HG03139 (cell line): Measurements from ENCODE around the gene RAD21L1.

Experiments used
- ATAC-seq: cut with Tn5 transposase; IDR thresholded peaks from one replicate; pipeline ENCODE4 v1.9.1; 2021; ENCODE audit not compliant: unreplicated experiment

The RAD21L1 gene

DNA sequence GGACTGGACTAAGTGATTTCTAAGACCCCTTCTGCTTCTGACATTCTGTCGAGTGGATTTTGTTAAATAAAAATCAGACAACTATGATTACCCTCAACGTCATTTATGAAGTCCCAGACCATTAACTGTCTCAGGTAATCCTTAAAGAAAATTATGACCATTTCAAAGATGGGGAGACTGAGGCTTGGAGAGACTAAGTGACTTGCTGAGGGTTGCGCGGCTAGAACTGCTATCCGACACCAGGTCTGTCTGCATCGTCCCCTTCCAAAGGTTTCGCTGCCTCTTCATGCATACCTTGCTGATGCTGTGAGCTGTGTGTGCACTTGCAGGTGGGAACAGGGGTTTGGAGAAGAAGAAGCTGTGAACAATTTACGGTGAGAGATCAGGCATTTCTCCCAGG lies 43.4 kb downstream of the RAD21L1 start:
- ATAC-seq, result no peak

DNA sequence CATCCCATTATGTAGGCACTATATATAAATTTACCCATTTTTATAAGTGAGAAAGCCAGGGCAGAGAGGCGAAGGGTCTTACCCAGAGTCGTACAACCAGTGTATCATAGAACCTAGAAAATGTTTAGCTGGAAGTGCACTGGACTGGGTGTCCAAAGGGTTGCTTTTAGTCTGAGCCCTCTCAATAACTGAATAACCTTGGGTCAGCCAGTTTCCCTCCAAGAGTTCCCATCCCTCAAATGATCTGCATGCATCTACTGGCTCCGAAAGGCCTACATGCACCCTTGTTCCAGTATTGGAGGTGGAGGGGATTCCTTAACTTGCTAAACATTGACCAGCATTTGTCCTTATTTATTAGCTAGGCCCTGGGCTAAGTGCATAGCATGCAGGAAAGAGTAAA lies 44.0 kb downstream of the RAD21L1 start:
- ATAC-seq, result no peak

DNA sequence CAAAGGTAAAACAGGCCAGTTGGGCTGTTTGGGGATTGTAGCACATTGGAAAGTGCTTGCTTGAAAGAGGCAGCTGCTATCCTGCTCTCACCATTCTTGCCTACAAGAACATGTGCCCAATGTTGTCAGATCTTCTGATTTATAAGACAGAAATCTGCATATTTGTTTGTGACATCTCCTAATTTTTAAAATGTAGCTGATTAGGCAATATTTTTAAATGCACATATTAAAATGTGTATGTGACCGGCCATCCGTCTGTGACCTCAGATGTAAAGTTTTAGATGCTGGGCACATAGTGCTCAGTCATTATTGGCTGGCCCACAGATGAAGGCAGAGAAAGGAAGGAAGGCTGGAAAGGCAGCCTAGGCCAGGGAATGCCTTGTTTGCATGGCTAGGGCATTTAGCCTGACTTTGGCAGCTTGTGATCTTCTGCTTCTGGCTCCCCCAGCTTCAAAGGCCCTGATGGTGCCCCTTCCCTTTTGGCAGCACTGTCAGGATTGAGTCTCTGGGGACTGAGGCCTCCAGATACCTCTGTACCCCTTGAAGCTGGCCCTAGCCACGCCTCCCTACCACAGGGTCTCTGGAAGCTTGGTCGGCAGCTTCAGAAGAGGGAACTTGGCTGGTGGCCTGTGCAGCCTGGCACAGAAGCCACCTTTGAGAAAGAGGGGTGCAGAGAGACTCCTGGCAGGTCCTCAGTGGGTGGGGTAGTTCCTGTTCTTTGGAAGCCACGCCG lies 46.7 kb downstream of the RAD21L1 start:
- no peak for ATAC-seq

DNA sequence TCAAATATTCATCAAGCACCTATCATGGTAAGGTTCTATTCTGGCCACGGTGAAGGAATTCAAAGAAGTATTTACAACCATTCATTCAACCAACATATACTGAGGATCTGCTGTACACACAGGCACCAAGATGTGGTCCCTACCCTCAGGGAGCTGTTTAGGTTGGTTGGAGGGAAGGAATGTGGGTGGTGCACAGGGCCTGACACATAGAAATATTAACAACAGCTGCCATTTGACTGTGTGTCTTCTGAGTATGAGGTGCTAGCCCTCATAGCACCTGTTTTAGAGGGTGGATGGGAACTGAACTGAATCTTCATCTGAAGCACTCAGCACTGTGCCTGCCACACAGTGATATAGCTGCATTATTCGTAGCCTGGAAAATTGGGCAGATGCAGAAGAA lies 47.5 kb downstream of the RAD21L1 start:
- ATAC-seq, result no peak

DNA sequence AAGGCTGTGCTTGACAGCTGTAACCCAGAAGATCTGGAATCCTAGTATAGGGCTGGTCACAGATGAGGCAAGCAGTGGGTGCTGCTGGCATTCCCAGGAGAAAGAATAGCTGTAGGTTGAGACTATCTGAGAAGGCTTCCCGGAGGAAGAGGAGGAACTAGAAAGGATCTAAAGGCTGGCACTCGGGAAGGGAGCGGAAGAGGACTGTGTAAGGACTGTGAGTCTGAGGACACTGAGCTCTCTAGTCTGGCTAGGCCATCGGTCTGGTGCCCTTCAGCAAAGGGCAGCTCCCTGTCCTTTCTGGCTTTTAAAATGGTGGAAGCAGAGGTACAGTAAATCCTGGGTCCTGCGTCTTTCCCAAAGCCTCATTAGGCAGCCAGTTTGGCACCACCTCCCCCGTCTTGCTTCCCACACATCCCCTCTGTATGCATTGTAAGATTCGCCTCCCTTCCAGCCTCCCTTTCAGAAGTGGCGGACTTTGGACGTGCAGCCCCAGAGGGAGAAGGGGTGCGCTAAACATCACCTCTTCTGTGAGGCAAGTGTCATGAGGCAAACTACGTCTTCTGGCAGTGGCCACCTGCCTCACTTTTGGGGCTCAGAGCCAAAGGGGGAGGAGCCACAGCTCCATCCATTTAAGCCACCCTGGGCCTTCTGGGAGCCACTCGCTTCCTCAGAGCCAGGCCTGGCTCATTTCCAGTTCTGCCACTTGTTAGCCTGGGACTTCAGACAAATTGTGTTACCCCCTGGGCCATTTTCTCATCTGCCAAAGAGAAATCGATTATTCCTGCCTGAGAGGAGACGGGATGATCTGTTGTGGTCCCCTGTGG lies 48.9 kb downstream of the RAD21L1 start:
- no peak for ATAC-seq

DNA sequence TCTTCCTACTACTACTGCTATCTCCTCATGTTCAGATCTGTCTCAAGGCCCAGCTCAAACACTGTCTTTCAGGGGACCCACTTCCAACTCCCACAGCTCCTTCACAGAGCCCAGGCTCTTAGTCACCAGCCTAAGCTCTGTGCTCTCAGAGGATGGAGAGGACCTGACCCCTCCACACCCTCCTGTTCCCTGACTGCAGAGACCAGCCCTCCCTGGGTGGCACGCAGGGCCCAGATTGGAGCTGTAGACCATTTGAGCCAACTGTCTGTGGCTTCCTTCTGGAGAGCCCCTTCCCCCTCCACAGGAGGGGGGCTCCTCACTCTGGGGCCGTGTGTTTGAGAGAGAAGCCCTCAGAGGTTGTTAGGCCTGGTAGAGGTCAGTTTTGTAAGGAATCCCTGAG lies 50.1 kb downstream of the RAD21L1 start:
- no peak for ATAC-seq

DNA sequence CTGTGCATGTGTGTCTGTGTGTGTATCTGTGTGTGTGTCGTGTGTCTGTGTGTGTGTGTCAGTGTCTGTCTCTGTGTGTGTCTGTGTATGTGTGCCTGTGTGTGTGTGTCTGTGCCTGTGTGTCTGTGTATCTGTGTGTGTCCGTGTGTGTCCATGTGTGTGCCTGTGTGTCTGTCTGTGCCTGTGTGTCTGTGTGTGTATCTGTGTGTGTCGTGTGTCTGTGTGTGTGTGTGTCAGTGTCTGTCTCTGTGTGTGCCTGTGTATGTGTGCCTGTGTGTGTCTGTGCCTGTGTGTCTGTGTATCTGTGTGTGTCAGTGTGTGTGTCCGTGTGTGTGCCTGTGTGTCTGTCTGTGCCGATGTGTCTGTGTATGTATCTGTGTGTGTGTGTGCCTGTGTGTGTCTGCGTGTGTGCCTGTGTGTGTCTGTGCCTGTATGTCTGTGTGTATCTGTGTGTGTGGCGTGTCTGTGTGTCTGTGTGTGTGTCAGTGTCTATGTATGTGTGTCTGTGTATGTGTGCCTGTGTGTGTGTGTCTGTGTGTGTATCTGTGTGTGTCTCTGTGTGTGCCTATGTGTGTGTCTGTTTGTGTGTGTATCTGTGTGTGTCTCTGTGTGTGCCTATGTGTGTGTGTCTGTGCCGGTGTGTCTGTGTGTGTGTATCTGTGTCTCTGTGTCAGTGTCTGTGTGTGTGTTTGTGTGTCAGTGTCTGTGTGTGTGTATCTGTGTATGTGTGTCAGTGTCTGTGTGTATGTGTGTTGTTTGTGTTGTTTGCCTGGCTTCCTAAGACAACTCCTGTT lies 51.9 kb downstream of the RAD21L1 start:
- no peak for ATAC-seq

DNA sequence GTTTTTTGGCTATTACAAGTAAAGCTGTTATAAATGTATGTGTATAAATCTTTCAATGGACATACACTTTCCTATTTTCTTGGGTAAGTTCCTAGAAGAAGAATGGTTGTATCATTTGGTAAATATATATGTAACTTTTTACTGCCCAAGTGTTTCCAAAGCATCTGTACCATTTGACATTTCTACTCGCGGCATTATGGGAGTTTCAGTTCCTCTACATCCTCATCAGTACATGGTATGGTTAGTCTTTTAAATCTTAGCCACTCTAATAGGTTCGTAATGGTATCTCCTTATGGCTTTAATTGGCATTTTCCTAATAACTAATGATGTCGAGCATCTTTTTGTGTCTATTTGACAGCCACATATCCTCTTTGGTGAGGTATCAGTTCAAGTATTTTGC lies 53.1 kb downstream of the RAD21L1 start:
- ATAC-seq, result no peak

DNA sequence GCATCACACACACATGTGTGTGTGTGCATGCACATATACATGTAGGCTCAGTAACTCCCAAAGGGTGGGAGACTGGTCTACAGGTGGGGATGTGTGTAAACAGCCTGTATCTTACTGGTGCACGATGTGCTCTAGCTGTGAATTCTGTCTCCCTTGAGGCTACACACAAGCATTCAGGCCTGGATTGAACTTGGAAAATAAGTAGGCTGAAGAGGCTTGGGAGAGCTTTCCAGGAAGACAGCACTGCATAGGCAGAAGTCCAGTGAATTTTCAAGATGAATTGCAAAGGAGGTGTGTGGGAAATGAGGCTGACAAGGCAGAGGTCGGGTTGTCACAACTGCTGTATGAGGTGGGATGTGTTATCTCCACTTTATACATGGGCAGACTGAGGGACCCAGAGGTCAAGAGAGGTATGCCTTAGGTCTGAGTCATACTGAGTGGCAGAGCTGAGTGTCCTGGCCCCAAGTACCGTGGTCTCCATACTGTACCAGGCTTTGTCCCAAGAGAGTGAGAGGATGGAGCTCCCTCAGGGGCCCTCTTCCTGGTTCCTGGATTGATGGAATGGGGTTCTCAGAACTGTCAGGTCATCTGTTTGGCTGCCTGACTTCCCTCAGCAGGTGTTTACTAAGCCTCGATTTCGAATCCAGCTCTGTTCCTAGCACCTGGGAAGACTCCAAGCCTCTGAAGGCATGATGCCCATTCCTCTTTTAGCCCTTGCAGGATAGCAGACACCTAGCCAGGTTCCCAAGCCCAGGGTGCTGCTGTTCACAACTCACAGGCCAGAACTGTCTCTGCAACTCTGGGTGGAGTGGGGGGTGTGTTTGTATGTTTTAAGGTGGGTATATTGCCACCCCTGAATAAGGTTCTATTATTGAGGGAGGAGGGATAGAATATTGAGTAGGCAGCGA lies 54.6 kb downstream of the RAD21L1 start:
- ATAC-seq, result no peak

DNA sequence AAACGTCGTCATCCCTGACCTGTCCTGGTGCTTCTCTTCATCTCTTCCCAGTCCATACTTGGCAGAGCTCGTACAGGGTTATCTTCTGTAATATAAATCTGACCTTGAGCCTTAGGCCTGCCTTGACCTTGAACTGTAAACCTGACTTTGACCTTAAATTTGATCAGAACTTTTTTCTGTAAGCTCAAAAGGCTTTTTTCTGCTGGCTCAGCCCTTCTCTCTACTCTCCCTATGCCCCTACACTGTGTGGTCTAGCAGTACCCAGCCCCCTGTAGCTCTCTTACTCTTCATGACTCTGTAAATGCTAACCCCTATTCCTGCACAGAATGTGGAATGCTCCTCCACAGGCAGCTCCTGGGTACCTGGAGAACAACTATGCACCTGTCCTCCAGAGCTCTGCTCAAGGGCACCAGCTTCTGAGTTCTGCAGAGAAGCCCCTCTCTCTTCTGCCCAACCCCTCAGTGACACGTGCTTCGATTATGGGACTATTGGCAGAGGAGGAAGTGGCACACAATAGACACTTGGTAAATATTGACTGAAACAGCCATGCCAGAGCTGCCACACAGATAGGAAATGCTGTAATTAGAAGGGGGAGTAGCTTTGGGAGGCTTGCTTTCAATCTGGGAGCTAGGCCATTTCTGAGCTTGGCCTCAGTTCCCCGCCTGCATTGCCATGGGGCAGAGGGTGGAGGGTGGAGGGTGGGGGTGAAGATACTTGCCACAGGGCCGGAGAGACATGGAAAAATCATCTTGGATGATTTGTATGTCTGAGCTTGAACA lies 55.6 kb downstream of the RAD21L1 start:
- no peak for ATAC-seq

DNA sequence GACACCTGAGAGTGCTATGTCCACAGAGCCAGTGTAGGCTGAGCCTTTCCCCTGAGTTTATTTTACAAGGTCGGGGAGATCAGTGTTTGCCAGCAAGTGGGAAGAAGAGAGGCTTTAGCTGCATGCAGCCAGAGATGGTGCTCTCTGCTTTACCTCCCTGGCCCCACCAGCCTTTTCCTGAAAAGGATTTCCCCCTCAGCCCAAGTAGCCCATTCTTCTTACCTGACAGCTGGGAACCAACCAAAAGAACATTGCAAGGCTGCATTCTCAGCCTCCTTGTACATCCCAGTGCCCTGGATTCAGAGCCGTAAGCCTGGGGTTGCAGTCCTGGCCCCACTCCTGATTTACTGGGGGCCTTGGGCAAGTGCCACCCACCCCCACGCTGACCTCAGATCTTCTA lies 57.1 kb downstream of the RAD21L1 start:
- ATAC-seq, result no peak

DNA sequence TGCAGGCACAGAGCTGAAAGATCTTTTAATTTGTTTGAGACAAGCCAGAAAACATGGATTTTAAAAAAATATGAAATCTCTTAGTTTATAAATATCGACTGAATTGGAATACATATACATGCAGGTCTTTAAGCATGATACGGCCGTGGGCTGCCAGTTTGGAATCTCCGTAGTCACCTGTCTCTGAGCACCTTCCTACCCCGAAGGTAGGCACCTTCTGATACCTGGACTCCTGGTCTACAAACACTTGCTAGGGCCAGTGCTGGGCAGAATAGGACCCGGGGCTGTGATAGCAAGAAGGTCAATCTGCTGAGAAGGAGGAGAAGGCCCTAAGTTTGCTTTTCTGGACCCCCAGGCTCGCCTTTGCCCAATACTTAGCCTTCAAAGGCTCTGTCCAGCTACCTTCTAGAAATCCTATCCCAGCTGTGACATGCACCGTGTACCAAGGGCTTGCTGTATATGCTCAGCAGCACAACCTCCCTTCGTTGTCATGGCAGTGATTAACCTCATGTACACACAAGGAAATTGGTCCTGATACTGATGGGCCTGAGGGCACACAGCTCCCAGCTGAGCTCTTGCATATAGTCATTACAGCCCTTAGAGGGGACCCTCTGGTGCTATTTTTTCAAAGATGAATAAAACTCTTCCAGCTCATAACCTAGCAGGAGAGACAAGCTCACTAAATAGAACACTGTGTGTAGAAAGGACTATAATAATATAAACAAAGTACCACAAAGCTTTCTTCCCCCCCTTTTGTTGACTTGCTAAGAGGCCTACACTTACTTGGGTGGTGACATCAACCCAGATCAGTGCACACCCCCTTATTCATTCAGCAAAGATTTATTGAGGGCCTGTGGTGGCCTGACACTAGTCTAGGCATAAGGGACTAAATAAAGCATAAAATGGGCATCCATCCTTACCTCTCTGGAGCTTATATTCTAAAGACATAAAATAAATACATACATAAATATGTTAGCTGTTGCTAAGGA lies 58.0 kb downstream of the RAD21L1 start:
- no peak for ATAC-seq

DNA sequence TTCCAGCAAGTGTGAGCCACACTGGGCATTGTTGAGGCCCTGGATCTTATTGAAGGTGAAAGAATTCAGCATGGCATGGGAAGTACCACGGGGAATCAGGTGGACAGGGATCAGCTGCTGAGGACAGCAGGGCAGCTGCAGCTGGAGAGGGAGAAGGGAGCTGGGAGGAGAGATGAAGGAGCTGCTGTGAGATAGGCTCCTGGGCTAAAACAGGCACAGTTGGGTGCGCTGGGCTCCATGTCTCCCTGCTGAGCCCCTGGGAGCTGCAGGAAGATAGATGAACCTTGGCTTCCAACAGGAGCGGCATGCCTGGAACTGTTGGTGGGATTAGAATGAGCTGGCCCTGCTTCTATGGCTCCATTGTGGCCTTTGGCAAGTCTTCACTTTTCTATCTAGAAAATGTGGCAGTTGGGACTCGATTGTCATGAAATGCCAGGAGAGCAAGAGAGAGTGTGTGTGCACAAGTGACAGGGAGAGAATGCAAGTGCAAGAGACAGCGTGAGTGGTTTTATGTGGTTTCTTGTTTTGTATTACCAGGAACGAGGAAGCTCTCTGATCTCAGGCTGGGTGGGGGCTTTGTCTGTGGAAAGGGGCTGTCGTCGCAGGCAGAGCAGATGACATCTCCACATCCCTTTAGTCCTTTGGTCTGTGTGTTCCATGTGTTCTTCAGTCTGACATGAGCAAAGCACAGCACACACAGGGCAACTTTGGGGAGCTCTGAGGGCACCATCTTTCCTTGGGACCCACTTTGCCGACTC lies 60.6 kb downstream of the RAD21L1 start:
- ATAC-seq, result no peak

DNA sequence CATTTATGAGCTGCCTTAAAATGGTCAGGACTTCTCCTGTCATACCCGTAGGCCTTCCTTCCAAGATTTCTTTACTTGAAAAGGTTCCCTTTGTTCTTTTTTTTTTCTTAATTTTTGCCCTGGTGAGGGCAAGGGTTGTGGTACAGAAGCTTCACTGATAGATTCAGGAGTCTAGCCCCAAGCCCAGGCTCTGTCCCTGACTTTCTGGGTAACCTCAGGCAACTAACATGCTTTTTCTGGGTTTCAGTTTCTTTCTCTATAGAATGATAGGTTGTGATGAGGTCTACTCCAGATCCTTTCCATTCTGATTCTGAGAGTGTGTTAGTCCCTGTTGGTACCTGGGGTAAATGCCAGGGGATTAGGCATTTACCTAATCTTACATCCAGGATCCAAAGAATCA lies 61.5 kb downstream of the RAD21L1 start:
- no peak for ATAC-seq

DNA sequence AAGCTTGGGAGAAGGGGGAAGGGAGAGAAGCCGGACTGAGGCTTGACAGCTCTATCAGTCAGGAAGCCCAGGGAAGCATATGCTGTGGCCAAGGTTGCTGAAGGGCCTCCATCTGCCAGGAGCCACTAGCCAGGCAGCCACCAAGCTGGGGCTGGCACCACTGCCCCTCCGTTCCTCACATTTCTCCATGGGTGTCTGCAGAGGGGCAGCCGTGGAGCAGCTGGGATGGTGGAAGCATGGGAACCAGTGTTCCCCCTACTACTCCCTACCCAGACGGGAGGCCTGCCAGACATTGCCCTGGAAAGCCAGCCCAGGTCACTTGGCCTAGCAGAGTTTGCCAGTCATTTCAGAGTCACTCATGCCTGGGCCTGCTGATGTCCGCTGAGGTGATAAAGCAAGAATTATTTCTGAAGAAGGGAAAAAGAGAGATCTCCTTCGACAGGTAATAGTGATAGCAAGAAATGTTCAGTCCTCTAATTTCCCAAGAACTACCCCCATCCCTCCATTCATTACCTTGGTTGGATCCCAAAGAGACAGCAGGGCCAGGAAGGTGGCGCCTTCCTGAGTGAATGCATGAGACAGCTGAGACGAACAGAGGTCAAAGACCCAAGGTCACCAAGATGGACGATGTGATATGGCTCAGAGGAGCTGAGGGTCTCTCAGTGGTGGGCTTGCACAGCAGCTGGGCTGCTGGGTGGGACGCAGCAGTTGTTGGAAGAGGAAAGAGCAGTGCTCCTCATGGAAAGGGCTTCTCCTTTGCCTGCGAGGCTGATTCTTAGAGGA lies 62.1 kb downstream of the RAD21L1 start:
- ATAC-seq, result no peak

DNA sequence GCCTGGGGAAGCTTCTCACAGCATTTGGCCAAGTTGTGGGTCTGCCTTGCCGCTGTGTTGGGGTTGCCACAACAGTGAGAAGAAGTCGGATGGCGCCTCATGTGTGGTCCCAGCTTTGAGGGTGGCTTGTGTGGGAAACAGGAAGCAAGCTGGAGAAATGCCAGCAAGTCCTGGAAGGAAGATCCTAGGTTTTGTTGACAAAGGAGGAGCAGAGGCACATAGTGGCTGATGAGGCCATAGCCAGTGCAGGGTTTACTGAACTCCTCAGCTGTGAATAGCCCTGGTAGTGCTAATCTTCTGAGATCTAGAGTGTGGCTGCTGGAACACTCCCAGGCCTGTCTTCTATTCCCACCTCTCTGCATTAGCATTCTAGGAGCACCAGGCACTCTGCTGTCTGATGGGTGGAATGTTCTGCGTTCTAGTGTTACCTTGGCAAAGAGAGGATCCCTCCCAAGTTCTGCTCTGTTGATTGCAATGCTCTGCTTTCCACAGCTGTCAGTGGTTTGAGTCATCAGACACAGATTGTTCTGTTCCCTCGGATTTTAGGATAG lies 65.4 kb downstream of the RAD21L1 start:
- no peak for ATAC-seq

DNA sequence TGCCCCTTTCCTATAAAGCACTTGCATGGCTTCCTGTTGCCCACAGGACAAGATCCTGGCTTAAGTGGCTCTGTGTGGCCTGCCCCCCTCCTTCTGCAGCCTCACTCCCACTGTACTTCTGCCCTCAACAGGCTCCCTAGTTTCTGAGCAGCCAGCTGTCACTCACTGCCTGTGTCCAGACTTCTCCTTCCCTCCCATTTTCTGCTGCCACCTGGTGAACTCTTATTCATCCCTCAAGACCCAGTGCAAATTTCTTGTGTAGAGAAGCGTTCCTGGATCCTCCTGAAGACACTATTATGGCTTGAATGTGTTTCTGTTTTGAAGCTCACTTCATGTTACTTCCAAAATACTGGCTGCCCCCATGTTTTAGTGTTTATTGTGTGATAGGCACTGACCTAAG lies 66.8 kb downstream of the RAD21L1 start:
- no peak for ATAC-seq
